ENCODE measurements around the gene RC3H2. TPM values are rescaled to one million over a fixed set of nuclear protein-coding genes. Genes with fewer than 3 reads are reported as not detected.

Gene RC3H2
- total and polyA plus RNA-seq, 2 of the 8 experiments (the other 6 are each of a cell fraction or from before 2014, with no cell fraction given): 11.2 to 38.4 TPM

GRCh38 chr9:122844137-122844536 is 61.0 kb downstream of the RC3H2 start (continued):
- TF ChIP-seq CTCF (IDR thresholded peaks at IDR 0.05; ENCODE audit: control extremely low read depth in 1 of 3, insufficient read depth in 1 of 3, low read depth in 1 of 3, low read length in 3 of 3): no peak
- no peak for TF ChIP-seq ATF3 (IDR thresholded peaks at IDR 0.05; ENCODE audit: insufficient read depth, low read depth, low read length)
- TF ChIP-seq JUN (IDR thresholded peaks at IDR 0.05; ENCODE audit: low read depth, low read length): no peak
- TF ChIP-seq TBP (IDR thresholded peaks at IDR 0.05; ENCODE audit: low read depth, low read length): no peak
